SK-N-SH treated with all-trans-retinoic acid at 6 μM for 48 hours (cell line): ENCODE measurements around the gene TBKBP1.

ENCODE experiments used
- PATZ1 ChIP-seq: fragments of 250-450 bp; sonication (Bioruptor Pico); IDR thresholded peaks from 2 replicates; pipeline ENCODE4 v1.8.0; 2020; ENCODE audit warnings: mild to moderate bottlenecking, moderate library complexity, borderline replicate concordance
- ZFP30 ChIP-seq: fragments of 450-650 bp; formaldehyde crosslinking; IDR thresholded peaks from 2 replicates; pipeline ENCODE4 v1.5.0; 2022; ENCODE audit warnings: mild to moderate bottlenecking, moderate library complexity

DNA sequence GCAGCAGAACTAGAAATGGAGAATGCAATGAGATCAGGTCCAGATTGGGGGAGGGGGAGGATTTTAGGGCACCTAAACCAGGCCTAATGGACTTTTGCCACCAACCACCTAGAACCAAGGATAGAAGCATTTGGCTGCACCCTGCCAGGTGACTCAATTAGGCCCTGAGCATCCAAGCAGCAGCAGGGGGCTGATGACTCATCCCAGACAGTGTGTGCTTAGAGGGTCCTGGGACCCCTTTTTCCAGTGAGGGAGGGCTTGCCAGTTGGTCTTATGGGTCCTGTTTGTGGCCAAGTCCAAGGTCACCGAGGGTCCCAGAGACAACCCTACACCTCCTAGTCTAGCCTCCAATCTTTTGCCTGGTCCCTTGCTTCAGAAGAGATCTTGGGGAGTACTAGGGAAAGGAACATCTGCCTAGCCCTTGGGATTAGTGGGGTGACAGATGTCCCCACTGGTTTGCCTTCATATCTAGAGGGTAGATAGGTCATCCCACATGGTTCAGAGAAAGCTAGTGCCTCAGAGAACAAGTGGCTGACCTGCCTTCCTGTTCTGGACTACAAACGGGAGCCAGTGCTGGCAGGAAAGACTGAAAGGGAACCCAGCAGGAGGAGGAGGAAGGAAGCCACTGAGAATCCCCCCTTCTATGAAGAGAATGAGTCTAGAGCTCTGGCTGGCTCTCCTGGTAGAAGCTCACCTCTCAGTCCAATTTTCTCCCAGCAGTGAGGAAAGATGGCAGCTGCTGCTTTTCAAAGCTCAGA is 1.6 kb upstream of the TBKBP1 start:
- no peak for TF ChIP-seq ZFP30 (CRISPR knock-in tag)
- no peak for TF ChIP-seq PATZ1
